Panc1 (cell line): Measurements from ENCODE around the gene OR9G1. TPM values are rescaled to one million over a fixed set of nuclear protein-coding genes. Genes with fewer than 3 reads are reported as not detected.

ENCODE experiments used
- ATAC-seq: fragments of 200-7000 bp; cut with Tn5 transposase; 2 replicates; pipeline ENCODE4 v1.9.1; 2020; ENCODE audit warnings: mild to moderate bottlenecking, moderate library complexity
- Bru-seq: library from RNA; stranded (reverse); fragments of 400-500 nt; gene quantifications from one replicate; lab custom pipeline; 2021; lab: Mats Ljungman, UMichigan
- BruChase-seq, 2 experiments: library from RNA; stranded (reverse); fragments of 400-500 nt; gene quantifications; one replicate each; lab custom pipeline; 2021; lab: Mats Ljungman, UMichigan
- BruUV-seq: library from RNA; stranded (reverse); fragments of 400-500 nt; replicated peaks from 2 replicates; lab custom pipeline; 2021; lab: Mats Ljungman, UMichigan
- CTCF ChIA-PET: fragments of 300-600 bp; sonication (Branson Sonifier 250); formaldehyde crosslinking; loops from one replicate; lab custom pipeline; 2022; ENCODE audit warnings: antibody characterized with exemption; lab: Charles Lee
- POLR2A ChIA-PET: fragments of 300-600 bp; sonication (Branson Sonifier 250); formaldehyde crosslinking; loops from one replicate; lab custom pipeline; 2022; ENCODE audit warnings: antibody characterized with exemption; lab: Charles Lee
- DNase-seq: peaks from one replicate; pipeline ENCODE4 v3.0.0-alpha.2; 2010; ENCODE audit warnings: low read depth, low spot score
- H3K27ac ChIP-seq: 2 replicates; pipeline ENCODE4 v1.5.1; 2011; ENCODE audit warnings: mild to moderate bottlenecking, low read length, inconsistent platforms
- H3K27me3 ChIP-seq: fragments of 200-500 bp; sonication (Bioruptor generic); 2 replicates; pipeline ENCODE4 v1.6.0; 2014; ENCODE audit warnings: low read length, inconsistent platforms; ENCODE audit not compliant: control insufficient read depth, insufficient read depth
- H3K36me3 ChIP-seq: fragments of 200-500 bp; sonication (Bioruptor generic); 2 replicates; pipeline ENCODE4 v1.5.1; 2014; ENCODE audit warnings: inconsistent platforms, mild to moderate bottlenecking, low read length, moderate library complexity; ENCODE audit not compliant: control insufficient read depth, insufficient read depth
- H3K4me1 ChIP-seq: 2 replicates; pipeline ENCODE4 v1.5.1; 2011; ENCODE audit warnings: inconsistent platforms, mild to moderate bottlenecking, low read length, moderate library complexity; ENCODE audit not compliant: control insufficient read depth, insufficient read depth
- H3K4me3 ChIP-seq, 2 experiments: 2 replicates each; pipeline ENCODE4 v1.5.1; 2011 to 2012; ENCODE audit warnings: low read depth in 2 of 2, low read length in 2 of 2, mild to moderate bottlenecking in 2 of 2, inconsistent platforms in 1 of 2, moderate library complexity in 1 of 2
- H3K9me3 ChIP-seq: fragments of 200-500 bp; sonication (Bioruptor generic); 2 replicates; pipeline ENCODE4 v1.5.1; 2014; ENCODE audit warnings: low read depth, mild to moderate bottlenecking, inconsistent platforms, low read length, moderate library complexity; ENCODE audit not compliant: control insufficient read depth, insufficient read depth
- POLR2AphosphoS5 ChIP-seq: IDR thresholded peaks from 2 replicates; pipeline ENCODE4 v1.6.1; 2012; ENCODE audit warnings: mild to moderate bottlenecking, low read depth, low read length, moderate library complexity
- SIN3A ChIP-seq: IDR thresholded peaks from 2 replicates; pipeline ENCODE4 v1.6.1; 2012; ENCODE audit warnings: low read depth, mild to moderate bottlenecking, low read length, moderate library complexity, borderline replicate concordance; ENCODE audit not compliant: insufficient read depth
- TCF7L2 ChIP-seq: IDR thresholded peaks from 2 replicates; pipeline ENCODE4 v1.6.1; 2011; ENCODE audit warnings: mild to moderate bottlenecking, low read depth, low read length, inconsistent platforms
- in situ Hi-C: cut with HindIII; loops from 2 replicates; pipeline ENCODE4 v1.10.0; 2016; ENCODE audit warnings: low sequenced_read_pairs, low pct_unique_long_range_greater_than_20kb
- intact Hi-C: fragments of 100-400 bp; cut with micrococcal nuclease; formaldehyde crosslinking; loops from one replicate; pipeline ENCODE4 v1.10.0; 2022; ENCODE audit not compliant: unreplicated experiment
- long read RNA-seq: library from polyadenylated mRNA; unstranded; transcript quantifications from one replicate; pipeline ENCODE4 v2.0.0, GENCODE V29; 2021; ENCODE audit not compliant: unreplicated experiment
- polyA plus RNA-seq: library from polyadenylated mRNA; unstranded; fragments of >200 nt; gene quantifications from one replicate; pipeline ENCODE4 v1.2.1, GENCODE V29; 2012; ENCODE audit warnings: missing spikeins; ENCODE audit not compliant: insufficient read length
- total RNA-seq: library from RNA; stranded (reverse); gene quantifications from one replicate; pipeline ENCODE4 v1.2.1, GENCODE V29; 2021; ENCODE audit not compliant: unreplicated experiment
- TF ChIP-seq, protein P1 (sequence below): fragments of 450-650 bp; IDR thresholded peaks from 2 replicates; pipeline ENCODE4 v1.5.1; 2017; ENCODE audit warnings: mild to moderate bottlenecking
- TF ChIP-seq, protein P2 (sequence below), 2 experiments: IDR thresholded peaks; 2 replicates each; pipeline ENCODE4 v1.6.1; 2011 to 2012; ENCODE audit warnings: low read depth in 2 of 2, control low read depth in 1 of 2, low read length in 1 of 2, mild to moderate bottlenecking in 1 of 2, moderate library complexity in 1 of 2; ENCODE audit not compliant: insufficient read depth in 1 of 2

The OR9G1 gene, protein sequence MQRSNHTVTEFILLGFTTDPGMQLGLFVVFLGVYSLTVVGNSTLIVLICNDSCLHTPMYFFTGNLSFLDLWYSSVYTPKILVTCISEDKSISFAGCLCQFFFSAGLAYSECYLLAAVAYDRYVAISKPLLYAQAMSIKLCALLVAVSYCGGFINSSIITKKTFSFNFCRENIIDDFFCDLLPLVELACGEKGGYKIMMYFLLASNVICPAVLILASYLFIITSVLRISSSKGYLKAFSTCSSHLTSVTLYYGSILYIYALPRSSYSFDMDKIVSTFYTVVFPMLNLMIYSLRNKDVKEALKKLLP
- total RNA-seq = not detected
- not detected for polyA plus RNA-seq
- not detected for Bru-seq, nascent RNA
- not detected for BruChase-seq, experiment 1, labeled RNA remaining after a 2-hour chase
- BruChase-seq, experiment 2, labeled RNA remaining after a 6-hour chase = not detected
- long read RNA-seq = 0 reads

DNA sequence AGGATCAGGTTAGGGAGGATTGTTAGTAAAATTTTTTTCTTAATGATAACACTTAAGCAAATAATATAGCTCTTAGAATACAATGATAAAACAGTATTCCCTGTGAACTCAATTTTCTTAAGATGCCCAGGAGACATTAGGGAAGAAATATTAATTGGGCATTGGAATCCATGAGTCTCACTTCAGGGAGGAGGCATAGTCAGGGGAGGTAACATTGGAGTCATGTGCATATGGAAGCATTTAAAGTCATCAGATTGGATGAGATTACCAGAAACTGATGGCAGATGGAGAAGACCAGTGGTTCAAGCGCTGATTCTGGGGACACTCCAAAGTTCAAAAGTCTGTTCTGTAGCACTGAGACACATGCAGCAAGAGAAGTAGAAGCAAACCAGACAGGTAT, at the start of gene OR9G1:
TSS of gene OR9G1 (plus strand) at position 301 of the 400 bp plus-strand sequence. CDS start 1,293 bp downstream, outside the sequence.
- DNase-seq (no peak), ATAC-seq (no peak)
- no peaks in the 10 kb centered on the region for H3K9me3 ChIP-seq
- no peak for TF ChIP-seq TCF7L2
- TF ChIP-seq POLR2AphosphoS5 = no peak
- TF ChIP-seq SIN3A = no peak
- TF ChIP-seq, protein P1, sequence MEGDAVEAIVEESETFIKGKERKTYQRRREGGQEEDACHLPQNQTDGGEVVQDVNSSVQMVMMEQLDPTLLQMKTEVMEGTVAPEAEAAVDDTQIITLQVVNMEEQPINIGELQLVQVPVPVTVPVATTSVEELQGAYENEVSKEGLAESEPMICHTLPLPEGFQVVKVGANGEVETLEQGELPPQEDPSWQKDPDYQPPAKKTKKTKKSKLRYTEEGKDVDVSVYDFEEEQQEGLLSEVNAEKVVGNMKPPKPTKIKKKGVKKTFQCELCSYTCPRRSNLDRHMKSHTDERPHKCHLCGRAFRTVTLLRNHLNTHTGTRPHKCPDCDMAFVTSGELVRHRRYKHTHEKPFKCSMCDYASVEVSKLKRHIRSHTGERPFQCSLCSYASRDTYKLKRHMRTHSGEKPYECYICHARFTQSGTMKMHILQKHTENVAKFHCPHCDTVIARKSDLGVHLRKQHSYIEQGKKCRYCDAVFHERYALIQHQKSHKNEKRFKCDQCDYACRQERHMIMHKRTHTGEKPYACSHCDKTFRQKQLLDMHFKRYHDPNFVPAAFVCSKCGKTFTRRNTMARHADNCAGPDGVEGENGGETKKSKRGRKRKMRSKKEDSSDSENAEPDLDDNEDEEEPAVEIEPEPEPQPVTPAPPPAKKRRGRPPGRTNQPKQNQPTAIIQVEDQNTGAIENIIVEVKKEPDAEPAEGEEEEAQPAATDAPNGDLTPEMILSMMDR = no peak
- TF ChIP-seq, protein P2, sequence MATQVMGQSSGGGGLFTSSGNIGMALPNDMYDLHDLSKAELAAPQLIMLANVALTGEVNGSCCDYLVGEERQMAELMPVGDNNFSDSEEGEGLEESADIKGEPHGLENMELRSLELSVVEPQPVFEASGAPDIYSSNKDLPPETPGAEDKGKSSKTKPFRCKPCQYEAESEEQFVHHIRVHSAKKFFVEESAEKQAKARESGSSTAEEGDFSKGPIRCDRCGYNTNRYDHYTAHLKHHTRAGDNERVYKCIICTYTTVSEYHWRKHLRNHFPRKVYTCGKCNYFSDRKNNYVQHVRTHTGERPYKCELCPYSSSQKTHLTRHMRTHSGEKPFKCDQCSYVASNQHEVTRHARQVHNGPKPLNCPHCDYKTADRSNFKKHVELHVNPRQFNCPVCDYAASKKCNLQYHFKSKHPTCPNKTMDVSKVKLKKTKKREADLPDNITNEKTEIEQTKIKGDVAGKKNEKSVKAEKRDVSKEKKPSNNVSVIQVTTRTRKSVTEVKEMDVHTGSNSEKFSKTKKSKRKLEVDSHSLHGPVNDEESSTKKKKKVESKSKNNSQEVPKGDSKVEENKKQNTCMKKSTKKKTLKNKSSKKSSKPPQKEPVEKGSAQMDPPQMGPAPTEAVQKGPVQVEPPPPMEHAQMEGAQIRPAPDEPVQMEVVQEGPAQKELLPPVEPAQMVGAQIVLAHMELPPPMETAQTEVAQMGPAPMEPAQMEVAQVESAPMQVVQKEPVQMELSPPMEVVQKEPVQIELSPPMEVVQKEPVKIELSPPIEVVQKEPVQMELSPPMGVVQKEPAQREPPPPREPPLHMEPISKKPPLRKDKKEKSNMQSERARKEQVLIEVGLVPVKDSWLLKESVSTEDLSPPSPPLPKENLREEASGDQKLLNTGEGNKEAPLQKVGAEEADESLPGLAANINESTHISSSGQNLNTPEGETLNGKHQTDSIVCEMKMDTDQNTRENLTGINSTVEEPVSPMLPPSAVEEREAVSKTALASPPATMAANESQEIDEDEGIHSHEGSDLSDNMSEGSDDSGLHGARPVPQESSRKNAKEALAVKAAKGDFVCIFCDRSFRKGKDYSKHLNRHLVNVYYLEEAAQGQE (IDR thresholded peaks at IDR 0.05; ENCODE audit: insufficient read depth in 1 of 2, low read depth in 2 of 2, low read length in 1 of 2) = no peak
- POLR2A ChIA-PET = no interaction called here
- BruUV-seq = no TSS peak
- H3K27me3 ChIP-seq = no peaks in the 10 kb centered on the region
- CTCF ChIA-PET = no interaction called here
- H3K36me3 ChIP-seq = no peaks in the 10 kb centered on the region
- no peak within 1 kb of the TSS for H3K27ac ChIP-seq
- intact Hi-C loops = no loop called here
- no peak within 1 kb of the TSS for H3K4me3 ChIP-seq
- in situ Hi-C loops = no loop called here
- H3K4me1 ChIP-seq = no peaks in the 10 kb centered on the region

DNA sequence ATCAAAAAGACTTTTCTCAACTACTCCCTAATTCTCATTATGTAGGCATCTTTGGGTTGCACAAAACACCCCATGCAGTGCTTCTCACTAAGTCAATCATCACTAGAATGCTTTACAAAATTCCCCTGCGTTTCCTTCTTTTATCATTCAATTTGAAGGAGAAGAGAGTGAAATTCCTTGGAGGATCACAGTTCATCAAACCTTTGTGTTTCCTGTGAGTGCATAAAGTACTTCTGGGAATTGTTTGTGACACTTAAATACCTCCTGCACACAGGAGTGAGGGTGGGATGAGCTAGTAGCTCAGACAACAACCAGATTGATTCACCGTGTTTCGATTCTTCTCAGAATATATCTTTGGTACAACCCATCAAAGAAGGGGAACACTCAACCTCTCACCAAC, 39.1 kb upstream of the OR9G1 start:
- in situ Hi-C loops = no loop called here
- no peak for DNase-seq
- Histone ChIP-seq H3K36me3 (no peaks in the 10 kb centered on the region), H3K4me3 (no peak overlapping the region), H3K27ac (no peak overlapping the region), H3K9me3 (no peaks in the 10 kb centered on the region; the same call in 1 of the 2 replicates), H3K27me3 (no peaks in the 10 kb centered on the region), H3K4me1 (no peaks in the 10 kb centered on the region)
- TF ChIP-seq SIN3A (no peak), POLR2AphosphoS5 (no peak), TCF7L2 (no peak)
- TF ChIP-seq, protein P2 (IDR thresholded peaks at IDR 0.05; ENCODE audit: insufficient read depth in 1 of 2, low read depth in 2 of 2, low read length in 1 of 2) = no peak
- TF ChIP-seq, protein P1 = no peak
- CTCF ChIA-PET = no interaction called here
- no peak for ATAC-seq
- POLR2A ChIA-PET = no interaction called here
- no TSS peak for BruUV-seq
- intact Hi-C loops = no loop called here
